ENCODE data around the gene CST7. TPM values are rescaled to one million over a fixed set of nuclear protein-coding genes. Genes with fewer than 3 reads are reported as not detected.

The CST7 gene
- total RNA-seq, 2 experiments from 2014 or later = 81.8 to 83.1 TPM

- ChIA-PET CTCF (no interaction called here), POLR2A (no interaction called here)
- DNase-seq = no peak
- Mint-ChIP-seq H3K36me3 (peaks cover 52% of the 10 kb centered on the region), H3K27ac (no peak overlapping the region), H3K9me3 (peaks cover 14% of the 10 kb centered on the region), H3K4me3 (no peak overlapping the region), H3K4me1 (ENCODE audit: low read depth) (no peaks in the 10 kb centered on the region), H3K27me3 (no peaks in the 10 kb centered on the region)
- intact Hi-C loops (cut with micrococcal nuclease) = no loop called here
Observed at GRCh38 chr20:24972341-24972740, 23.3 kb downstream of the CST7 start.

- ChIA-PET CTCF (no interaction called here), POLR2A (no interaction called here)
- H3K36me3 Mint-ChIP-seq = peaks cover 76% of the 10 kb centered on the region
- no peak overlapping the region for H3K27ac Mint-ChIP-seq
- no peak overlapping the region for H3K4me3 Mint-ChIP-seq
- intact Hi-C loops (cut with micrococcal nuclease) = no loop called here
- peaks cover 14% of the 10 kb centered on the region for H3K9me3 Mint-ChIP-seq
- peaks cover 4% of the 10 kb centered on the region for H3K4me1 Mint-ChIP-seq (ENCODE audit: low read depth)
- no peaks in the 10 kb centered on the region for H3K27me3 Mint-ChIP-seq
- no peak for DNase-seq
Observed at GRCh38 chr20:24977336-24977735, 28.3 kb downstream of the CST7 start.

- no peaks in the 10 kb centered on the region for H3K27me3 Mint-ChIP-seq
- no peak overlapping the region for H3K4me3 Mint-ChIP-seq
- H3K4me1 Mint-ChIP-seq (ENCODE audit: low read depth) = peaks cover 6% of the 10 kb centered on the region
- H3K36me3 Mint-ChIP-seq = peaks cover 78% of the 10 kb centered on the region
- no peak overlapping the region for H3K27ac Mint-ChIP-seq
- intact Hi-C loops (cut with micrococcal nuclease) = no loop called here
- ChIA-PET POLR2A (no interaction called here), CTCF (no interaction called here)
- peaks cover 14% of the 10 kb centered on the region for H3K9me3 Mint-ChIP-seq
- no peak for DNase-seq
Observed at GRCh38 chr20:24977797-24978196, 28.7 kb downstream of the CST7 start.

DNA sequence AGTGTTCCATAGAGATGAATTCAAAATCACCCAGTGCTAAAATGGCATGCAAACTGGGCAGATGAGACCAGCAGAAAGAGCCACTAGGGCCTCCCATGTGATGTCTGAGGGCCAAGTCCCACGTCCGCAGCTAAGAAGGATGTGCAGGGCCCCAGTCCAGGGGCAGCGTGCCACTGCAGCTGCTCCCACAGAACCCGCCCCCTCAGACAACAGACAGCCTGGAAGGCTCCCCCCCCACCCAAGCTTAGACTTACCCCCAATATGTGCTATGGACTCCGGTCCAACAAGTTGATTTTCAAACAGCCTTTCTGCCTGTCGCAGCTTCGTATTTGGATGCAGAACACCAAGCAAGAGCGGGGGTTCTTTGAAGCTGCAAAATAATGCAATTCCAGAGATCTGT, 29.4 kb downstream of the CST7 start:
- Mint-ChIP-seq H3K4me1 (ENCODE audit: low read depth) (peaks cover 6% of the 10 kb centered on the region), H3K27ac (no peak overlapping the region), H3K9me3 (peaks cover 14% of the 10 kb centered on the region), H3K4me3 (no peak overlapping the region), H3K36me3 (peaks cover 79% of the 10 kb centered on the region), H3K27me3 (no peaks in the 10 kb centered on the region)
- no peak for DNase-seq
- ChIA-PET POLR2A (no interaction called here), CTCF (no interaction called here)
- intact Hi-C loops (cut with micrococcal nuclease) = no loop called here

GRCh38 chr20:24979036-24979960, 30.2 kb downstream of the CST7 start:
- ChIA-PET POLR2A (no interaction called here), CTCF (no interaction called here)
- Mint-ChIP-seq H3K4me1 (ENCODE audit: low read depth) (peaks cover 6% of the 10 kb centered on the region), H3K27me3 (no peaks in the 10 kb centered on the region), H3K36me3 (peaks cover 83% of the 10 kb centered on the region), H3K27ac (no peak overlapping the region), H3K4me3 (no peak overlapping the region), H3K9me3 (peaks cover 14% of the 10 kb centered on the region)
- no peak for DNase-seq
- intact Hi-C loops (cut with micrococcal nuclease) = no loop called here

- ChIA-PET POLR2A (no interaction called here), CTCF (no interaction called here)
- intact Hi-C loops (cut with micrococcal nuclease) = no loop called here
- H3K27ac Mint-ChIP-seq = no peak overlapping the region
- H3K27me3 Mint-ChIP-seq = no peaks in the 10 kb centered on the region
- peaks cover 81% of the 10 kb centered on the region for H3K36me3 Mint-ChIP-seq
- peaks cover 14% of the 10 kb centered on the region for H3K9me3 Mint-ChIP-seq
- peaks cover 16% of the 10 kb centered on the region for H3K4me1 Mint-ChIP-seq (ENCODE audit: low read depth)
- no peak for DNase-seq
- no peak overlapping the region for H3K4me3 Mint-ChIP-seq
Observed at GRCh38 chr20:24980291-24981053, 31.4 kb downstream of the CST7 start.

DNA sequence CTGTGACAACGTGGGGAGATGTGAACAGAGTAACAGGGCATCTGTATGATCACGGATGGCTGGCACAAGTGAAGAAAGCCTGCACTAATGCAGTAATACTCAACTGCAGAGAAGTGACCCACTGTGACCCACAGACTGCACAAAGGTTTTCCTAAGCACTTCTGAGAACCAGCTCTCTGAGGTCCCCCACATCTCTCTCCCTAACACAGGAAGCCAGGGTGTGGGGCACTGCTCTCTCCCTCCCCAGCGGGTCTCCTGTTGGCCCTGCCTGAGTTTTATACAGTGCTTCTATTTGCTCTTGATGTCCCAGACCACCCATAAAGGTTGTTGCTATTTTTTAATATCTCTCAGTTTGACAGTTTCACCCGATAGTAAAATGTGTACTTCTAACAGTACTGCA, 32.2 kb downstream of the CST7 start:
- intact Hi-C loops (cut with micrococcal nuclease) = no loop called here
- Mint-ChIP-seq H3K9me3 (peaks cover 8% of the 10 kb centered on the region), H3K27ac (no peak overlapping the region), H3K27me3 (no peaks in the 10 kb centered on the region), H3K36me3 (peaks cover 73% of the 10 kb centered on the region), H3K4me3 (no peak overlapping the region), H3K4me1 (ENCODE audit: low read depth) (peaks cover 24% of the 10 kb centered on the region)
- POLR2A ChIA-PET = no interaction called here
- DNase-seq = no peak
- CTCF ChIA-PET = no interaction called here

GRCh38 chr20:24981790-24982189, 32.7 kb downstream of the CST7 start:
- intact Hi-C loops (cut with micrococcal nuclease) = no loop called here
- H3K4me1 Mint-ChIP-seq (ENCODE audit: low read depth) = peaks cover 29% of the 10 kb centered on the region
- no peak overlapping the region for H3K27ac Mint-ChIP-seq
- H3K27me3 Mint-ChIP-seq = no peaks in the 10 kb centered on the region
- DNase-seq = no peak
- H3K4me3 Mint-ChIP-seq = no peak overlapping the region
- ChIA-PET CTCF (no interaction called here), POLR2A (no interaction called here)
- H3K9me3 Mint-ChIP-seq = peaks cover 3% of the 10 kb centered on the region
- H3K36me3 Mint-ChIP-seq = peaks cover 68% of the 10 kb centered on the region

- Mint-ChIP-seq H3K27ac (no peak overlapping the region), H3K4me3 (no peak overlapping the region), H3K4me1 (ENCODE audit: low read depth) (peaks cover 50% of the 10 kb centered on the region), H3K27me3 (no peaks in the 10 kb centered on the region), H3K9me3 (no peaks in the 10 kb centered on the region), H3K36me3 (peaks cover 50% of the 10 kb centered on the region)
- no peak for DNase-seq
- intact Hi-C loops (cut with micrococcal nuclease) = no loop called here
- ChIA-PET POLR2A (no interaction called here), CTCF (no interaction called here)
Observed at GRCh38 chr20:24983896-24984295, 34.8 kb downstream of the CST7 start.

GRCh38 chr20:24984961-24985640, 36.0 kb downstream of the CST7 start:
- H3K36me3 Mint-ChIP-seq = peaks cover 41% of the 10 kb centered on the region
- intact Hi-C loops (cut with micrococcal nuclease) = no loop called here
- DNase-seq = no peak
- H3K4me3 Mint-ChIP-seq = no peak overlapping the region
- no peaks in the 10 kb centered on the region for H3K9me3 Mint-ChIP-seq
- H3K27ac Mint-ChIP-seq = no peak overlapping the region
- H3K27me3 Mint-ChIP-seq = no peaks in the 10 kb centered on the region
- CTCF ChIA-PET = no interaction called here
- H3K4me1 Mint-ChIP-seq (ENCODE audit: low read depth) = peaks cover 58% of the 10 kb centered on the region
- POLR2A ChIA-PET = no interaction called here

- H3K27ac Mint-ChIP-seq = no peak overlapping the region
- H3K36me3 Mint-ChIP-seq = peaks cover 34% of the 10 kb centered on the region
- no peak overlapping the region for H3K4me3 Mint-ChIP-seq
- intact Hi-C loops (cut with micrococcal nuclease) = no loop called here
- CTCF ChIA-PET = no interaction called here
- no peaks in the 10 kb centered on the region for H3K27me3 Mint-ChIP-seq
- peaks cover 65% of the 10 kb centered on the region for H3K4me1 Mint-ChIP-seq (ENCODE audit: low read depth)
- POLR2A ChIA-PET = no interaction called here
- H3K9me3 Mint-ChIP-seq = no peaks in the 10 kb centered on the region
- no peak for DNase-seq
Observed at GRCh38 chr20:24985802-24986201, 36.7 kb downstream of the CST7 start.

GRCh38 chr20:24986436-24987015, 37.5 kb downstream of the CST7 start:
- no peaks in the 10 kb centered on the region for H3K27me3 Mint-ChIP-seq
- peaks cover 27% of the 10 kb centered on the region for H3K36me3 Mint-ChIP-seq
- CTCF ChIA-PET = interaction anchor here (0.6 kb wide), 1 partner anchor 35 kb away, joined by 3 read pairs; no protein-coding TSS in a partner anchor
- DNase-seq = no peak
- H3K4me3 Mint-ChIP-seq = no peak overlapping the region
- intact Hi-C loops (cut with micrococcal nuclease) = no loop called here
- H3K9me3 Mint-ChIP-seq = no peaks in the 10 kb centered on the region
- H3K27ac Mint-ChIP-seq = no peak overlapping the region
- POLR2A ChIA-PET = no interaction called here
- peaks cover 69% of the 10 kb centered on the region for H3K4me1 Mint-ChIP-seq (ENCODE audit: low read depth)
